ENCODE measurements around the gene SKAP2.

SKAP2 gene

GRCh38 chr7:26662646-26663045, 201.7 kb downstream of the SKAP2 start:
- Mint-ChIP-seq H3K4me3 (no peak overlapping the region), H3K27ac (no peak overlapping the region), H3K9me3 (no peaks in the 10 kb centered on the region), H3K36me3 (ENCODE audit: low read depth) (no peaks in the 10 kb centered on the region), H3K27me3 (ENCODE audit: low read depth) (peaks cover 62% of the 10 kb centered on the region), H3K4me1 (ENCODE audit: low read depth) (peaks cover 11% of the 10 kb centered on the region)

GRCh38 chr7:26659121-26659520, 205.3 kb downstream of the SKAP2 start:
- H3K27ac Mint-ChIP-seq, result no peak overlapping the region
- no peaks in the 10 kb centered on the region for H3K4me1 Mint-ChIP-seq (ENCODE audit: low read depth)
- H3K36me3 Mint-ChIP-seq (ENCODE audit: low read depth), result no peaks in the 10 kb centered on the region
- H3K9me3 Mint-ChIP-seq, result no peaks in the 10 kb centered on the region
- H3K27me3 Mint-ChIP-seq (ENCODE audit: low read depth), result peaks cover 61% of the 10 kb centered on the region
- H3K4me3 Mint-ChIP-seq, result no peak overlapping the region

DNA sequence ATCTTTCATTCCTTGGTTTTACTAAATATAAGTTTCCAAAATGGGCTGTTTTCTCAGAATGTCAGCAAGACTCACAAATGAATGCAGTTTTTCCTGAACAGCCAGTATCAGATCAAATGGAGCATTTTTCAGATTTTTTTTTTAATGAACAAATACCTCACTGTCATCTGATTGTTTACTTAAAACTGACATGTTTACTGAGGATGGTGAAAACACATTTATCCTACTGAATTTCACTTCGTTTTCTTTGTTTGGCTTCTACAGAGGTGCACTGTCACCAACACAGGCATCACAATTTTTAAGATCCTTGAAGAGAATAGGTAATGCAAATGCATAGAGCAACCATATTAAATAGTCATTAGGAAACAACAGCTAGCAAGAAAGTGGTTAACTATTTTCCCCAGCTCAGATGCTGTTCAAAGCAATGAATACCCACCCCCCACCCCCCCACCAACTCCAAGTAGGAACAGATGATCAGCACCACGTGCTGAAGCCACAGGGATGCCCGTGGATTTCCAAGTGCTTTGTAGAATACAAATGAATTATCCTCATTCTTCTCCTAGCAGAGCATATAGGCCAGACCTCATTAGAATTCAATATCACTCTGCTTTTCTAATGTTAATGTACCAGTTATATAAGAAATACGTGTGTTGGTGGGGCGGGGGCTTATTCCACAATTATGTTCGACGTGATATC, 205.9 kb downstream of the SKAP2 start:
- no peaks in the 10 kb centered on the region for H3K36me3 Mint-ChIP-seq (ENCODE audit: low read depth)
- no peaks in the 10 kb centered on the region for H3K4me1 Mint-ChIP-seq (ENCODE audit: low read depth)
- H3K27ac Mint-ChIP-seq, result no peak overlapping the region
- H3K4me3 Mint-ChIP-seq, result no peak overlapping the region
- H3K27me3 Mint-ChIP-seq (ENCODE audit: low read depth), result peaks cover 61% of the 10 kb centered on the region
- no peaks in the 10 kb centered on the region for H3K9me3 Mint-ChIP-seq

DNA sequence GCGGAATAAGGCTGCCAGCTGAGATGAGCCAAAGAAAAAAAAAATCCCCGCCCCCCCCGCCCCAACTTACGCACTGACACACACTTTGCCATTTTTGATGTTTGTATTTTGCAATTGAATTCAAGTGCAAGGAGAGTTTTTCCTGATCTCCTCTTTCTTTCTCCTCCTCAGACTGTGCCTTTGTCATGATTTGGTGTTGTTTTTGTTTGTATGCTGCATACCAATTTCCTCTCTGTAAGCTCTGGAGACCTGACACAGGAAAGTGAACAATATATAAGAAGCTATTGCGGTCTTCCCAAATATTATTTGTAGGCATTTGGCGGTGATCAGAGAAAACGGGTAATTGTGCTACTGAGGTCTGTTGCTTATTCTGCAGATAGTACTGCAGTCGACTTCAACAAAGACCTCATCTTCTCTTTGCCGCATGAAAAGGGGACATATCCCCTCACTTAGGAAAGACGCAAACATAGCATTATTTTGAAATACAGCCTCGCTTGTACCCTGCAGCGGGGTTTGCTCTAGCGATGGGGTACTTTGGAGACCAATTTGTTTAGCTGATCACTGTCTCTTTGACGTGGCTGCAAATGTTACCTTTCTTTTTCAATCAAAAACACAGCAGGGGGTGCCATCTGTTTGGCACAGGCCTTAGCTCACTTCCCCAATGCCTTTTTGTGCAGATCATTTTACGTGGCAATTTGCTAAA, 206.6 kb downstream of the SKAP2 start:
- H3K27ac Mint-ChIP-seq, result no peak overlapping the region
- H3K9me3 Mint-ChIP-seq, result no peaks in the 10 kb centered on the region
- no peak overlapping the region for H3K4me3 Mint-ChIP-seq
- no peaks in the 10 kb centered on the region for H3K36me3 Mint-ChIP-seq (ENCODE audit: low read depth)
- no peaks in the 10 kb centered on the region for H3K4me1 Mint-ChIP-seq (ENCODE audit: low read depth)
- H3K27me3 Mint-ChIP-seq (ENCODE audit: low read depth), result peaks cover 55% of the 10 kb centered on the region

GRCh38 chr7:26657206-26657641, 207.2 kb downstream of the SKAP2 start:
- H3K4me1 Mint-ChIP-seq (ENCODE audit: low read depth), result no peaks in the 10 kb centered on the region
- no peaks in the 10 kb centered on the region for H3K36me3 Mint-ChIP-seq (ENCODE audit: low read depth)
- no peaks in the 10 kb centered on the region for H3K9me3 Mint-ChIP-seq
- peaks cover 49% of the 10 kb centered on the region for H3K27me3 Mint-ChIP-seq (ENCODE audit: low read depth)
- H3K4me3 Mint-ChIP-seq, result no peak overlapping the region
- H3K27ac Mint-ChIP-seq, result no peak overlapping the region

GRCh38 chr7:26656735-26657134, 207.7 kb downstream of the SKAP2 start:
- Mint-ChIP-seq H3K4me3 (no peak overlapping the region), H3K9me3 (no peaks in the 10 kb centered on the region), H3K4me1 (ENCODE audit: low read depth) (no peaks in the 10 kb centered on the region), H3K27me3 (ENCODE audit: low read depth) (peaks cover 51% of the 10 kb centered on the region), H3K36me3 (ENCODE audit: low read depth) (no peaks in the 10 kb centered on the region), H3K27ac (no peak overlapping the region)

- Mint-ChIP-seq H3K4me1 (ENCODE audit: low read depth) (no peaks in the 10 kb centered on the region), H3K4me3 (no peak overlapping the region), H3K36me3 (ENCODE audit: low read depth) (no peaks in the 10 kb centered on the region), H3K9me3 (no peaks in the 10 kb centered on the region), H3K27ac (no peak overlapping the region), H3K27me3 (ENCODE audit: low read depth) (peaks cover 48% of the 10 kb centered on the region)
Measured at GRCh38 chr7:26655781-26656180, 208.6 kb downstream of the SKAP2 start.

DNA sequence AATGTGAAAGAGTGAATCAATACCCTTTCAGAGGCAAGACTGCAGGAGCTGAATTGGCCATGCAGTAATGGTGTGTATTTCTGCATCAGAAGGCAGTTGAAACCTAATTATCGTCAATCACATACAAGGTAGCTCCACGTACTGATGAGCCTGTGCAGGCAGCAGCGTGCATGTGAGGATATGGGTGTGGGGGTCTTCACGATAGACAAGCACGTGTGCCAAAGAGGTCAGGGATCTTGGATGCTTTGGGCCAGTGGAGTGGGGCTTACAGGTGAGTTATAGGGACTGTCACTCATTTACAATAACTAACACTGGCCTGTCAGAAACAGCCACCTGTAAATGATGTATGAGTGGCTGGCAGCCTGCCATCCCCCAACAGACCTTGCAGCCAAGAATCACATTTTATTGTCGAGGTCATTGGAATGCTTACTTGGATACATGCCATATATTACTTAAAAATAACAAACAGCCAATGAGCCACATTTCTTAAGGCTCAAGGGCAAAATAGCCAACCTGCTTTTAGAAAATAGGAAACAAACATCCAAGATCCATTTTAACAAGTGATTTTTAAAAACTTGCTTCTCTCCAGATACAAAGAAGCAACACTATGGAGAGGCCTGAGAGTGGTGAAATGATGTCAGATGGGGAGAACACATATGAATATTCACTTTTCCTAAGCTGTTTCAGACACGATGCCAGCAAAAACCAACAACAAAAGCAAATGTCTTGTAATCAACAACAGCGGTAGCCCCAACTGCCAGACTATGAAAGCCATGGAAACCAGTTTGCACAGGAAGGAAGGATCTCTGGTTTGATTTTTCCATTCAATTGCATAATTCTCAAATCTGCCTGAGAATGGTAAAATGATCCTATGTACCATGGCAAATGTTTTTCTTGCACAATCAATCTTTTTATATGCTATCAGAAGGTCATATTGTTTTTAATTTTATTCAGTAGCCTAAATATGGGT, 210.7 kb downstream of the SKAP2 start:
- Mint-ChIP-seq H3K9me3 (no peaks in the 10 kb centered on the region), H3K27ac (no peak overlapping the region), H3K27me3 (ENCODE audit: low read depth) (peaks cover 60% of the 10 kb centered on the region), H3K36me3 (ENCODE audit: low read depth) (no peaks in the 10 kb centered on the region), H3K4me1 (ENCODE audit: low read depth) (no peaks in the 10 kb centered on the region), H3K4me3 (no peak overlapping the region)

DNA sequence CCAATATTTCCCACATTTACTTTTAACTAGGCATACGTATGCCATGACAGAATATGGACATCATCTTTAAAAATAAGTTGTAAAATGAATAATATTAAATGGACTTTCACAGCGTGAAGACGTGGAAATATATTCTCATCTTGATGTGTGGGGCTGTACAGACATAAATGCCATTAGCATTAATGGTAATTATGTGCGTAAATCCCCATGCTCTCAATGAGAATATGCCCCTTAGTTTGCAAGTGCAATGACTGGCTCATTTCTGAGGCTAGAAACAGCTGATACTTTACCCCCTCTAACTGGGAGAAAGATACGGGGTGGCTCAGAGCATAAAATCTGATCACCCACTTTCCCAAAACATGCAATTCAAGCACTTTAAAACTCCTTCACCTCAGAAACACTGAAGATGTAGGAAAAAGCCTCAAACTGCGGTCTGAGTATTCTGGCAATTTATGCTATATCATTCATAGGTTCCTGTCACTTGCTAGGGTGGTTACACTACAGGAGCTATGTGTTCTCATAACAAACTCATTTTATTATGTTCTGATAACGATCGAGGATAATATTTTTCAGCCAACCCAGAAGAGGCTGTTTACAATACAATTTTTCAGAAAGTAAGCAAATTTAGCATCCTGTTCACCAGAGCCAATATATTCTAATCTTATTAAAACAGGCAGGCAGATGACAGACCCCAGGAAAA, 211.8 kb downstream of the SKAP2 start:
- Mint-ChIP-seq H3K9me3 (no peaks in the 10 kb centered on the region), H3K4me1 (ENCODE audit: low read depth) (no peaks in the 10 kb centered on the region), H3K36me3 (ENCODE audit: low read depth) (no peaks in the 10 kb centered on the region), H3K4me3 (no peak overlapping the region), H3K27me3 (ENCODE audit: low read depth) (peaks cover 60% of the 10 kb centered on the region), H3K27ac (no peak overlapping the region)

DNA sequence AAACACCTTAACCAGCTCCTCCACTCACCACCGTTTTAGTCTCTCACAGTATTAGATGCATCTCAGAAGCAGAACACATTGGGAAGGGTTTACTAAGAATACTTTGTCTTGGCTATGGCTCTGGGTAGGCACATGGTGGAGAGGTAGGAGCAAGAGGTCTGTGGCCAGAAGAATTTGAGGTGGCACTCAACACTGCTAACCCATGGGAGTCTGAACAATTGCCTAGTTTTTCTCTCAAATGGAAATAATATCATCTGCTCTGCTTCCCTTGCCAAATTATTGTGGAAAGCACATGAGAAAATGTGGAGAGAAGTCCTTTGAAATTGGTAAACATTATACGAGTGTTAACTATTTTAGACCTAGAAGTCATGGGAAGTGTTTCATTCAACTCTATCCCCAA, 214.3 kb downstream of the SKAP2 start:
- H3K9me3 Mint-ChIP-seq, result no peaks in the 10 kb centered on the region
- no peaks in the 10 kb centered on the region for H3K4me1 Mint-ChIP-seq (ENCODE audit: low read depth)
- H3K4me3 Mint-ChIP-seq, result no peak overlapping the region
- H3K27ac Mint-ChIP-seq, result no peak overlapping the region
- H3K36me3 Mint-ChIP-seq (ENCODE audit: low read depth), result no peaks in the 10 kb centered on the region
- peaks cover 42% of the 10 kb centered on the region for H3K27me3 Mint-ChIP-seq (ENCODE audit: low read depth)

DNA sequence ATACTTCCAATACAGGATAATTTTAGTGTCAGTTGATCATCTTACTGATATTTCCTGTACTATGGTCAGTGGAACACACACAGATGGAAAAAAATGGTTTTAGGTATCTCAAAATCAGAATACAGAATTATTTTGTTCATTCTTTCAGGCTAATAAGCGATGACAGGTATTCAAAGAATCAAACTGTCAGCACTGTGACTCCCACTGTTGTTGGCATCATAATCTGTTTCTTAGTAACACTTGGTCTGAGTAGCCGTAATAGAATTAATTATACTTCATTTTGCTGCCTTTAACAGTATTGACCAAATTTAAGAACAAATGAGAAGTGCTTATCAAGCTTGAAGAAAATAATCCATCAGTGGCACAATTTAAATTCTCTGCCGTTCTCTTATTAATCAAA, 215.0 kb downstream of the SKAP2 start:
- Mint-ChIP-seq H3K4me3 (no peak overlapping the region), H3K4me1 (ENCODE audit: low read depth) (no peaks in the 10 kb centered on the region), H3K9me3 (no peaks in the 10 kb centered on the region), H3K27me3 (ENCODE audit: low read depth) (peaks cover 39% of the 10 kb centered on the region), H3K27ac (no peak overlapping the region), H3K36me3 (ENCODE audit: low read depth) (no peaks in the 10 kb centered on the region)

- no peak overlapping the region for H3K27ac Mint-ChIP-seq
- no peak overlapping the region for H3K4me3 Mint-ChIP-seq
- H3K4me1 Mint-ChIP-seq (ENCODE audit: low read depth), result no peaks in the 10 kb centered on the region
- no peaks in the 10 kb centered on the region for H3K36me3 Mint-ChIP-seq (ENCODE audit: low read depth)
- H3K9me3 Mint-ChIP-seq, result no peaks in the 10 kb centered on the region
- peaks cover 33% of the 10 kb centered on the region for H3K27me3 Mint-ChIP-seq (ENCODE audit: low read depth)
Measured at GRCh38 chr7:26648554-26648953, 215.8 kb downstream of the SKAP2 start.

DNA sequence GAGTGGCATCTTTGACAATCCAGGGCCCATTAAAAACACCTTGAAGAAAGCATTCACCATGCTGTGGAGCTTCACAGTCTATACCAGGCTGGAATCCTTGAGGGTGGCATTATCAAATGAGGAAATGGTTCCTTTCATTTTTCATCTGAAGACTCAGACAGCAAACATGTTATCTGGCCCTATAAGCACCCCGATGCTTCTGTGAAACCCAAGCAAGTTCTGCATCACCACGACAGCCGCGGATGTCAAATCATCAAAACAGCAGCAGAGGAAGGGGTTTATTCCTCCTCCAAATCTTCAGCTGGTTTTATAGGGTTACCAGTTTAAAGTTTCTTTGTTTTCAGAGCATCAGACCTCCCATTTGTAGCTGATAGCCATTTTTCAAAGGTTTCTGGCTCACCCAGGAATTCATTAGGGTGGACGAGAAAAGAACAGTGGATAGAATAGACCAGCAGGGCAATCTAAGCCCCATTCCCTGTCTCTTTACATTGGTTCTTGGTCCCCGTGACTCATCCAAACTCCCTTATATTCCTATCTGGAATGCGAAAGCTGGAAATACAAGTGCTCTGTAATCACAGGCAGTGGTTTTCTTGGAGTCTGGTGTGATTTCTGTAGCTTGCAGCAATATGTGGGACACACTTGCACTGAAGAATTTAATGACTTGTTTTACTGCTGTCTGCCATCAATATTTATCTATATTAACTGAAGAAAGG, 217.9 kb downstream of the SKAP2 start:
- H3K27ac Mint-ChIP-seq, result no peak overlapping the region
- H3K4me1 Mint-ChIP-seq (ENCODE audit: low read depth), result no peaks in the 10 kb centered on the region
- no peaks in the 10 kb centered on the region for H3K36me3 Mint-ChIP-seq (ENCODE audit: low read depth)
- no peaks in the 10 kb centered on the region for H3K9me3 Mint-ChIP-seq
- H3K4me3 Mint-ChIP-seq, result no peak overlapping the region
- peaks cover 27% of the 10 kb centered on the region for H3K27me3 Mint-ChIP-seq (ENCODE audit: low read depth)

DNA sequence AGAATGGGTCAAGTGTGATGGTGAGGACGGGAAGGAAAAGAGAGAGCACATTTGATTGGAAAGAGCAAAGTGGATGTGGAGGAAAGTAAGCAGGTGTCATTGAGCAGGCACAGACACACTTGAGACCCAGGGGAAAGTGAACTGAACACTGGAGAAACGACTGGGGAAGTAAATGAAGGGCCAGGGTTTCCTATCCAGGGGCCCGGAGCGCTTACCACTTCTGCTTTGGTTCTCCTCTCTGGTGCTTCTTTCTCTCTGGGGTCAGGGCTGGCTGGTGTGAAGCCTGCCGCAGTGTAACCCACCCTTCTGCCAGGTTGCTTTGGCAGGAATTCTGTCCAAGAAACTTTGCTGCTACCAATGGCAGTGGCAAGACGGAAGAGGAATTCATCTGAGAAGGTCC, 219.3 kb downstream of the SKAP2 start:
- H3K27me3 Mint-ChIP-seq (ENCODE audit: low read depth), result peaks cover 22% of the 10 kb centered on the region
- H3K4me3 Mint-ChIP-seq, result no peak overlapping the region
- H3K36me3 Mint-ChIP-seq (ENCODE audit: low read depth), result no peaks in the 10 kb centered on the region
- H3K9me3 Mint-ChIP-seq, result no peaks in the 10 kb centered on the region
- H3K27ac Mint-ChIP-seq, result no peak overlapping the region
- H3K4me1 Mint-ChIP-seq (ENCODE audit: low read depth), result no peaks in the 10 kb centered on the region
